HG03280 (cell line): ENCODE results near the gene IL20RA.
"Not testable (repeated sequence)": the region's sequence is repeated elsewhere in the genome, so short reads cannot be mapped to it uniquely, and the experiment has no call there.

Experiments used
- ATAC-seq: cut with Tn5 transposase; IDR thresholded peaks from one replicate; pipeline ENCODE4 v1.9.1; 2021; ENCODE audit warnings: mild to moderate bottlenecking, moderate library complexity; ENCODE audit not compliant: unreplicated experiment

Gene IL20RA

GRCh38 chr6:136975089-136975715, 69.6 kb downstream of the IL20RA start:
- no peak for ATAC-seq

- not testable (repeated sequence) for ATAC-seq
Measured at GRCh38 chr6:136973781-136974180, 71.0 kb downstream of the IL20RA start.

- ATAC-seq, result no peak
Measured at GRCh38 chr6:136971609-136972008, 73.2 kb downstream of the IL20RA start.

GRCh38 chr6:136969930-136970329, 74.8 kb downstream of the IL20RA start:
- no peak for ATAC-seq

- no peak for ATAC-seq
Measured at GRCh38 chr6:136969433-136969832, 75.3 kb downstream of the IL20RA start.

GRCh38 chr6:136968837-136969236, 75.9 kb downstream of the IL20RA start:
- ATAC-seq, result no peak

- peak; percentile 88 for ATAC-seq
Measured at GRCh38 chr6:136967876-136968752, 76.7 kb downstream of the IL20RA start.

- ATAC-seq, result no peak
Measured at GRCh38 chr6:136964398-136964797, 80.4 kb downstream of the IL20RA start.

- ATAC-seq, result no peak
Measured at GRCh38 chr6:136963259-136963658, 81.5 kb downstream of the IL20RA start.

GRCh38 chr6:136962661-136963060, 82.1 kb downstream of the IL20RA start:
- ATAC-seq, result no peak

GRCh38 chr6:136961848-136962247, 82.9 kb downstream of the IL20RA start:
- ATAC-seq, result no peak

- no peak for ATAC-seq
Measured at GRCh38 chr6:136960781-136961180, 84.0 kb downstream of the IL20RA start.

- ATAC-seq, result not testable (repeated sequence)
Measured at GRCh38 chr6:136959935-136960334, 84.8 kb downstream of the IL20RA start.

GRCh38 chr6:136959471-136959891, 85.3 kb downstream of the IL20RA start:
- no peak for ATAC-seq

- ATAC-seq, result no peak
Measured at GRCh38 chr6:136958168-136958567, 86.6 kb downstream of the IL20RA start.

GRCh38 chr6:136956590-136957544, 87.9 kb downstream of the IL20RA start:
- no peak for ATAC-seq

- no peak for ATAC-seq
Measured at GRCh38 chr6:136955123-136955522, 89.6 kb downstream of the IL20RA start.

GRCh38 chr6:136952714-136953260, 92.0 kb downstream of the IL20RA start:
- ATAC-seq, result no peak

- no peak for ATAC-seq
Measured at GRCh38 chr6:136950436-136951126, 94.2 kb downstream of the IL20RA start.
